ENCODE data around the gene H1-8. TPM values are rescaled to one million over a fixed set of nuclear protein-coding genes. Genes with fewer than 3 reads are reported as not detected.

H1-8 gene
- polyA plus RNA-seq, 12 donors = not detected

- no peak for DNase-seq
Measured at GRCh38 chr3:129571605-129572547, 28.9 kb downstream of the H1-8 start.

GRCh38 chr3:129572603-129573002, 29.6 kb downstream of the H1-8 start:
- DNase-seq = no peak

- DNase-seq = no peak
Measured at GRCh38 chr3:129573493-129573892, 30.5 kb downstream of the H1-8 start.

GRCh38 chr3:129574206-129574605, 31.2 kb downstream of the H1-8 start:
- DNase-seq = no peak

GRCh38 chr3:129575233-129575996, 32.4 kb downstream of the H1-8 start:
- DNase-seq = no peak

GRCh38 chr3:129575997-129576384, 33.0 kb downstream of the H1-8 start:
- no peak for DNase-seq

GRCh38 chr3:129576514-129577352, 33.8 kb downstream of the H1-8 start:
- DNase-seq = no peak

GRCh38 chr3:129577366-129577765, 34.4 kb downstream of the H1-8 start:
- DNase-seq = no peak

- DNase-seq = no peak
Measured at GRCh38 chr3:129577925-129578786, 35.2 kb downstream of the H1-8 start.

GRCh38 chr3:129579991-129580390, 37.0 kb downstream of the H1-8 start:
- no peak for DNase-seq

GRCh38 chr3:129581623-129582022, 38.6 kb downstream of the H1-8 start:
- no peak for DNase-seq

GRCh38 chr3:129582799-129583198, 39.8 kb downstream of the H1-8 start:
- no peak for DNase-seq

GRCh38 chr3:129583289-129583688, 40.3 kb downstream of the H1-8 start:
- no peak for DNase-seq

GRCh38 chr3:129584631-129585030, 41.7 kb downstream of the H1-8 start:
- DNase-seq = no peak

- DNase-seq = no peak
Measured at GRCh38 chr3:129585949-129586657, 43.1 kb downstream of the H1-8 start.

- DNase-seq = no peak
Measured at GRCh38 chr3:129586746-129587430, 43.9 kb downstream of the H1-8 start.

- no peak for DNase-seq
Measured at GRCh38 chr3:129587566-129588210, 44.7 kb downstream of the H1-8 start.

GRCh38 chr3:129590215-129590614, 47.2 kb downstream of the H1-8 start:
- no peak for DNase-seq

GRCh38 chr3:129591932-129592331, 49.0 kb downstream of the H1-8 start:
- DNase-seq = no peak
